ENCODE measurements around the gene LRFN2. TPM values are rescaled to one million over a fixed set of nuclear protein-coding genes. Genes with fewer than 3 reads are reported as not detected.

Gene LRFN2
- total and polyA plus RNA-seq, 2 donors (not counting 1 experiment from before 2014, with no cell fraction given), result not detected

- Histone ChIP-seq H3K79me2 (ENCODE audit: control insufficient read depth, insufficient read depth, low read length) (no peaks in the 10 kb centered on the region), H3K27ac (ENCODE audit: low read length in 2 of 2) (no peak overlapping the region), H3K4me3 (ENCODE audit: control extremely low read depth in 1 of 5, extremely low read depth in 1 of 5, insufficient read depth in 1 of 5, low read depth in 2 of 5, low read length in 4 of 5) (no peak overlapping the region), H4K20me1 (ENCODE audit: control insufficient read depth, insufficient read depth, low read length, poor library complexity, severe bottlenecking) (no peaks in the 10 kb centered on the region), H3K4me1 (ENCODE audit: control insufficient read depth in 2 of 2, insufficient read depth in 2 of 2, low read length in 2 of 2) (no peaks in the 10 kb centered on the region), H2AFZ (ENCODE audit: insufficient read depth, low read depth, low read length, poor library complexity, severe bottlenecking) (no peak overlapping the region), H3K4me2 (replicated peaks; ENCODE audit: low read depth, low read length, poor library complexity, severe bottlenecking) (no peak overlapping the region), H3K27me3 (replicated peaks in 1 of 4; ENCODE audit: control extremely low read depth in 1 of 4, control insufficient read depth in 3 of 4, insufficient read depth in 4 of 4, low read length in 3 of 4) (peaks cover 0 to 4% (median 0%) of the 10 kb centered on the region in 4 experiments), H3K36me3 (replicated peaks in 1 of 2; ENCODE audit: control extremely low read depth in 1 of 2, control insufficient read depth in 1 of 2, extremely low read depth in 1 of 2, insufficient read depth in 2 of 2, low read length in 1 of 2) (no peaks in the 10 kb centered on the region), H3K9me3 (ENCODE audit: control extremely low read depth in 1 of 3, control insufficient read depth in 2 of 3, insufficient read depth in 1 of 3, low read length in 2 of 3) (no peaks in the 10 kb centered on the region), H3K9ac (ENCODE audit: low read length) (no peak overlapping the region)
- Mint-ChIP-seq H3K4me1 (no peaks in the 10 kb centered on the region), H3K27me3 (peaks cover 33% of the 10 kb centered on the region), H3K4me3 (no peak overlapping the region), H3K27ac (no peak overlapping the region), H3K9me3 (ENCODE audit: insufficient read depth) (no peaks in the 10 kb centered on the region)
- ChIA-PET CTCF (no interaction called here), POLR2A (no interaction called here)
- DNase-seq (no peak), ATAC-seq (ENCODE audit: low read depth) (no peak)
- TF ChIP-seq CTCF (IDR thresholded peaks at IDR 0.05) (no peak), EZH2 (IDR thresholded peaks at IDR 0.05; ENCODE audit: borderline replicate concordance, insufficient read depth, low read depth, low read length, poor library complexity, severe bottlenecking) (no peak)
- intact Hi-C loops (cut with micrococcal nuclease), result no loop called here
- WGBS (ENCODE audit: insufficient coverage), result 6% methylated on average over 2 of the region's 2 CpGs
Observed at GRCh38 chr6:40610229-40610628, 23.1 kb upstream of the LRFN2 start.

- H3K4me1 Mint-ChIP-seq, result no peaks in the 10 kb centered on the region
- no peaks in the 10 kb centered on the region for H3K9me3 Mint-ChIP-seq (ENCODE audit: insufficient read depth)
- H3K27ac Mint-ChIP-seq, result no peak overlapping the region
- 90% methylated on average over 2 of the region's 4 CpGs for WGBS (ENCODE audit: insufficient coverage)
- H4K20me1 ChIP-seq (ENCODE audit: control insufficient read depth, insufficient read depth, low read length, poor library complexity, severe bottlenecking), result no peaks in the 10 kb centered on the region
- no peak overlapping the region for H3K4me3 ChIP-seq (ENCODE audit: control extremely low read depth in 1 of 5, extremely low read depth in 1 of 5, insufficient read depth in 1 of 5, low read depth in 2 of 5, low read length in 4 of 5)
- H3K27me3 Mint-ChIP-seq, result peaks cover 28% of the 10 kb centered on the region
- no peak overlapping the region for H3K27ac ChIP-seq (ENCODE audit: low read length in 2 of 2)
- no peaks in the 10 kb centered on the region for H3K9me3 ChIP-seq (ENCODE audit: control extremely low read depth in 1 of 3, control insufficient read depth in 2 of 3, insufficient read depth in 1 of 3, low read length in 2 of 3)
- ChIA-PET CTCF (no interaction called here), POLR2A (no interaction called here)
- H3K4me2 ChIP-seq (replicated peaks; ENCODE audit: low read depth, low read length, poor library complexity, severe bottlenecking), result no peak overlapping the region
- H3K36me3 ChIP-seq (replicated peaks in 1 of 2; ENCODE audit: control extremely low read depth in 1 of 2, control insufficient read depth in 1 of 2, extremely low read depth in 1 of 2, insufficient read depth in 2 of 2, low read length in 1 of 2), result no peaks in the 10 kb centered on the region
- no peak overlapping the region for H3K4me3 Mint-ChIP-seq
- no peaks in the 10 kb centered on the region for H3K4me1 ChIP-seq (ENCODE audit: control insufficient read depth in 2 of 2, insufficient read depth in 2 of 2, low read length in 2 of 2)
- intact Hi-C loops (cut with micrococcal nuclease), result no loop called here
- DNase-seq (no peak), ATAC-seq (ENCODE audit: low read depth) (no peak)
- H3K27me3 ChIP-seq (replicated peaks in 1 of 4; ENCODE audit: control extremely low read depth in 1 of 4, control insufficient read depth in 3 of 4, insufficient read depth in 4 of 4, low read length in 3 of 4), result no peaks in the 10 kb centered on the region
- H3K79me2 ChIP-seq (ENCODE audit: control insufficient read depth, insufficient read depth, low read length), result no peaks in the 10 kb centered on the region
- no peak overlapping the region for H2AFZ ChIP-seq (ENCODE audit: insufficient read depth, low read depth, low read length, poor library complexity, severe bottlenecking)
- no peak overlapping the region for H3K9ac ChIP-seq (ENCODE audit: low read length)
- TF ChIP-seq EZH2 (IDR thresholded peaks at IDR 0.05; ENCODE audit: borderline replicate concordance, insufficient read depth, low read depth, low read length, poor library complexity, severe bottlenecking) (no peak), CTCF (IDR thresholded peaks at IDR 0.05) (no peak)
Observed at GRCh38 chr6:40606981-40607380, 19.8 kb upstream of the LRFN2 start.
